Lower leg skin (tissue), 3 donors: ENCODE data around the gene HSPB9.

Experiments
- CTCF ChIP-seq, 3 donors: fragments of 450-650 bp; IDR thresholded peaks; one replicate each; pipeline ENCODE4 v1.5.1; 2016; ENCODE audit warnings: antibody characterized with exemption in 3 of 3, mild to moderate bottlenecking in 3 of 3, moderate library complexity in 2 of 3
- POLR2A ChIP-seq, 2 donors: fragments of 450-650 bp; IDR thresholded peaks; one replicate each; pipeline ENCODE4 v1.6.1; 2016 to 2017; ENCODE audit warnings: antibody characterized with exemption in 2 of 2, mild to moderate bottlenecking in 1 of 2, moderate library complexity in 1 of 2

GRCh38 chr17:42127414-42127813 is 4.8 kb downstream of the HSPB9 start:
- no peak for TF ChIP-seq CTCF (IDR thresholded peaks at IDR 0.05)
- no peak for TF ChIP-seq POLR2A (IDR thresholded peaks at IDR 0.05)
